ENCODE data around the gene ZNF497. TPM values are rescaled to one million over a fixed set of nuclear protein-coding genes. Genes with fewer than 3 reads are reported as not detected.
"Not testable (repeated sequence)": the region's sequence is repeated elsewhere in the genome, so short reads cannot be mapped to it uniquely, and the experiment has no call there.

The ZNF497 gene
- total RNA-seq, 1 donor from 2014 or later: 5.9 TPM

GRCh38 chr19:58393725-58394033 is 31.1 kb upstream of the ZNF497 start:
- DNase-seq: no peak

GRCh38 chr19:58392945-58393724 is 30.6 kb upstream of the ZNF497 start:
- no peak for DNase-seq

GRCh38 chr19:58388175-58388526 is 25.6 kb upstream of the ZNF497 start:
- DNase-seq: no peak

GRCh38 chr19:58387338-58388174 is 25.0 kb upstream of the ZNF497 start:
- DNase-seq: no peak

- DNase-seq: peak; percentile 95
These were observed 24.2 kb upstream of the ZNF497 start, which contains the start of gene RPS5 for GRCh38 chr19:58386576-58387337. RPS5 (plus strand) TSS chr19:58387269; CDS start chr19:58388138, 869 bp downstream.

- no peak for DNase-seq
These were observed 23.5 kb upstream of the ZNF497 start for GRCh38 chr19:58385891-58386575.

GRCh38 chr19:58385313-58385890 is 22.9 kb upstream of the ZNF497 start:
- DNase-seq: no peak

- DNase-seq: no peak
These were observed 20.5 kb upstream of the ZNF497 start for GRCh38 chr19:58382997-58383603.

- DNase-seq: no peak
These were observed 19.1 kb upstream of the ZNF497 start for GRCh38 chr19:58381460-58382212.

- DNase-seq: peak; percentile 99
These were observed 18.3 kb upstream of the ZNF497 start, which contains the start of gene ZNF837 for GRCh38 chr19:58380662-58381459. ZNF837 (minus strand) TSS chr19:58381030; CDS start chr19:58369332, 11,698 bp downstream.

- no peak for DNase-seq
These were observed 17.6 kb upstream of the ZNF497 start for GRCh38 chr19:58380037-58380661.

- DNase-seq: no peak
These were observed 16.7 kb upstream of the ZNF497 start for GRCh38 chr19:58379246-58379645.

- DNase-seq: not testable (repeated sequence)
These were observed 14.2 kb upstream of the ZNF497 start for GRCh38 chr19:58376724-58377123.

GRCh38 chr19:58374200-58374599 is 11.6 kb upstream of the ZNF497 start:
- no peak for DNase-seq

GRCh38 chr19:58372311-58373133 is 10.0 kb upstream of the ZNF497 start:
- no peak for DNase-seq

- DNase-seq: no peak
These were observed 6.2 kb upstream of the ZNF497 start for GRCh38 chr19:58368561-58369360.

- DNase-seq: no peak
These were observed 5.3 kb upstream of the ZNF497 start for GRCh38 chr19:58367698-58368454.

All from occipital lobe (tissue), 2 donors.